Activated CD4-positive, alpha-beta T cell treated with anti-CD3 and anti-CD28 coated beads, Interleukin-2, amount 50 U/mL, for 16 hours (primary cell): ENCODE data around the gene MAP3K10.

ENCODE experiments used
- DNase-seq: peaks from one replicate; pipeline ENCODE4 v3.0.0-alpha.2; 2020

MAP3K10 gene

GRCh38 chr19:40252395-40252794 is 61.2 kb downstream of the MAP3K10 start:
- no peak for DNase-seq

GRCh38 chr19:40253611-40254092 is 62.4 kb downstream of the MAP3K10 start:
- DNase-seq, result no peak

- DNase-seq, result no peak
Observed at GRCh38 chr19:40254714-40255418, 63.6 kb downstream of the MAP3K10 start.

GRCh38 chr19:40255619-40256166 is 64.5 kb downstream of the MAP3K10 start:
- DNase-seq, result no peak

- no peak for DNase-seq
Observed at GRCh38 chr19:40256512-40256911, 65.3 kb downstream of the MAP3K10 start.

- no peak for DNase-seq
Observed at GRCh38 chr19:40257096-40257517, 65.9 kb downstream of the MAP3K10 start.

GRCh38 chr19:40261631-40262030 is 70.4 kb downstream of the MAP3K10 start:
- no peak for DNase-seq

- no peak for DNase-seq
Observed at GRCh38 chr19:40262422-40262821, 71.2 kb downstream of the MAP3K10 start.

- no peak for DNase-seq
Observed at GRCh38 chr19:40263440-40264313, 72.5 kb downstream of the MAP3K10 start.

- no peak for DNase-seq
Observed at GRCh38 chr19:40264314-40265054, 73.3 kb downstream of the MAP3K10 start.
